Calu3 (cell line): Measurements from ENCODE around the gene STX7. TPM values are rescaled to one million over a fixed set of nuclear protein-coding genes. Genes with fewer than 3 reads are reported as not detected.
"Not testable (repeated sequence)": the region's sequence is repeated elsewhere in the genome, so short reads cannot be mapped to it uniquely, and the experiment has no call there.

Experiments
- BruUV-seq: library from RNA; stranded (reverse); fragments of 400-500 nt; replicated peaks from 2 replicates; lab custom pipeline; 2021; lab: Mats Ljungman, UMichigan
- CTCF ChIA-PET: fragments of 300-600 bp; sonication (Branson Sonifier 250); formaldehyde crosslinking; loops from one replicate; lab custom pipeline; 2022; ENCODE audit warnings: antibody characterized with exemption; lab: Charles Lee
- DNase-seq: peaks from one replicate; pipeline ENCODE4 v3.0.0; 2022
- H3K27ac Mint-ChIP-seq: one replicate; pipeline ENCODE4 v1.8.0; 2022; ENCODE audit warnings: mixed read lengths; ENCODE audit not compliant: unreplicated experiment
- H3K27me3 Mint-ChIP-seq: one replicate; pipeline ENCODE4 v1.8.0; 2022; ENCODE audit warnings: mixed read lengths; ENCODE audit not compliant: unreplicated experiment
- H3K36me3 Mint-ChIP-seq: one replicate; pipeline ENCODE4 v1.8.0; 2022; ENCODE audit warnings: mild to moderate bottlenecking, moderate library complexity, mixed read lengths; ENCODE audit not compliant: insufficient read depth, unreplicated experiment
- H3K4me1 Mint-ChIP-seq: one replicate; pipeline ENCODE4 v1.8.0; 2022; ENCODE audit warnings: mild to moderate bottlenecking, low read depth, mixed read lengths; ENCODE audit not compliant: unreplicated experiment
- H3K4me3 Mint-ChIP-seq: one replicate; pipeline ENCODE4 v1.8.0; 2022; ENCODE audit warnings: mild to moderate bottlenecking, low read depth, moderate library complexity, mixed read lengths; ENCODE audit not compliant: unreplicated experiment
- H3K9me3 Mint-ChIP-seq: one replicate; pipeline ENCODE4 v1.8.0; 2022; ENCODE audit warnings: low read depth, mixed read lengths; ENCODE audit not compliant: unreplicated experiment
- CTCF ChIP-seq: fragments of 200-600 bp; IDR thresholded peaks from one replicate; pipeline ENCODE4 v1.8.0; 2022; ENCODE audit warnings: antibody characterized with exemption; ENCODE audit not compliant: unreplicated experiment
- intact Hi-C: fragments of 100-400 bp; cut with micrococcal nuclease; formaldehyde crosslinking; loops from one replicate; pipeline ENCODE4 v1.10.0; 2022; ENCODE audit not compliant: unreplicated experiment
- total RNA-seq: library from RNA; stranded (reverse); gene quantifications from 2 replicates; pipeline ENCODE4 v1.2.3, GENCODE V29; 2022

STX7 gene
- total RNA-seq, 1 experiment from 2014 or later = 66.8 TPM

- H3K36me3 Mint-ChIP-seq = no peaks in the 10 kb centered on the region
- no peaks in the 10 kb centered on the region for H3K27me3 Mint-ChIP-seq
- TF ChIP-seq CTCF = no peak
- no TSS peak for BruUV-seq
- H3K4me1 Mint-ChIP-seq = peaks cover 2% of the 10 kb centered on the region
- CTCF ChIA-PET = no interaction called here
- intact Hi-C loops = no loop called here
- no peak overlapping the region for H3K4me3 Mint-ChIP-seq
- H3K27ac Mint-ChIP-seq = no peak overlapping the region
- no peaks in the 10 kb centered on the region for H3K9me3 Mint-ChIP-seq
- DNase-seq = no peak
Measured at GRCh38 chr6:132548746-132549463, 36.0 kb upstream of the STX7 start.

GRCh38 chr6:132544826-132545225, 31.9 kb upstream of the STX7 start:
- H3K4me3 Mint-ChIP-seq = no peak overlapping the region
- BruUV-seq = no TSS peak
- CTCF ChIA-PET = no interaction called here
- H3K36me3 Mint-ChIP-seq = no peaks in the 10 kb centered on the region
- H3K4me1 Mint-ChIP-seq = peaks cover 10% of the 10 kb centered on the region
- no peaks in the 10 kb centered on the region for H3K9me3 Mint-ChIP-seq
- H3K27me3 Mint-ChIP-seq = no peaks in the 10 kb centered on the region
- no peak for TF ChIP-seq CTCF
- DNase-seq = no peak
- no peak overlapping the region for H3K27ac Mint-ChIP-seq
- intact Hi-C loops = no loop called here

GRCh38 chr6:132537977-132538376, 25.1 kb upstream of the STX7 start, which contains the start of gene TAAR9:
Gene TAAR9 (plus strand): TSS chr6:132538277. CDS start chr6:132538290, 13 bp downstream.
- no TSS peak for BruUV-seq
- no peak for TF ChIP-seq CTCF
- intact Hi-C loops = loop anchor here (5.0 kb wide), 1 partner anchor 54 kb away; no protein-coding TSS in a partner anchor
- Mint-ChIP-seq H3K9me3 (no peaks in the 10 kb centered on the region), H3K27me3 (no peaks in the 10 kb centered on the region), H3K4me3 (no peak within 1 kb of the TSS), H3K4me1 (peaks cover 16% of the 10 kb centered on the region), H3K27ac (no peak within 1 kb of the TSS), H3K36me3 (no peaks in the 10 kb centered on the region)
- no peak for DNase-seq
- CTCF ChIA-PET = no interaction called here

- Mint-ChIP-seq H3K9me3 (no peaks in the 10 kb centered on the region), H3K36me3 (no peaks in the 10 kb centered on the region), H3K4me1 (peaks cover 16% of the 10 kb centered on the region), H3K27me3 (no peaks in the 10 kb centered on the region), H3K27ac (no peak overlapping the region), H3K4me3 (no peak overlapping the region)
- intact Hi-C loops = loop anchor here (5.0 kb wide), 1 partner anchor 55 kb away; no protein-coding TSS in a partner anchor
- DNase-seq = no peak
- BruUV-seq = no TSS peak
- CTCF ChIA-PET = interaction anchor here (0.7 kb wide), 1 partner anchor 62 kb away, joined by 3 read pairs; no protein-coding TSS in a partner anchor
- no peak for TF ChIP-seq CTCF
Measured at GRCh38 chr6:132537145-132537544, 24.2 kb upstream of the STX7 start.

GRCh38 chr6:132534546-132534945, 21.6 kb upstream of the STX7 start:
- H3K27ac Mint-ChIP-seq, H3K36me3 Mint-ChIP-seq, H3K9me3 Mint-ChIP-seq, DNase-seq, H3K27me3 Mint-ChIP-seq, BruUV-seq, CTCF ChIA-PET, H3K4me3 Mint-ChIP-seq: not testable (repeated sequence)
- H3K4me1 Mint-ChIP-seq = peaks cover 16% of the 10 kb centered on the region
- intact Hi-C loops = loop anchor here (5.0 kb wide), 1 partner anchor 78 kb away; no protein-coding TSS in a partner anchor
